ENCODE results near the gene SPG11. TPM values are rescaled to one million over a fixed set of nuclear protein-coding genes. Genes with fewer than 3 reads are reported as not detected.

The SPG11 gene
- total RNA-seq, 2 experiments from 2014 or later: 84.6 to 86.8 TPM

DNA sequence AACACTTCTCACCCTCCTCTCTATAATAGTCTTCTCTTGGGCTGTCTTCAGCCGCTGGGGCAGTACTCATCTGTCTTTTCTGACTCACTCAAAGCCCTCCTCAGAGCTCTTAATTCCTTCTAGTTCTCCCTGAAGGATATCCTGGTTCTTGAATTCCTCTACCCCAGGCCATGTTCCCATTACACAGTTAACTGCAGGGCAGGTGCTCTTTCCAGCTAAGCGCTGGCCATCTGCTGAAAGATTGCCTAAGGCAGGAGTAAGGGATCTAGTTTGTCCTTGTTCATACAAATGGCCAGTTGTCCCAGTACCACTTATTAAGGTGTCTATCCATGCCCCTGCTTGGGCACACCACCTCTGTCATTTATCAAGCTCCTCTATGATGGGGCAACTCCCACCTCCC lies 10.2 kb upstream of the SPG11 start:
- DNase-seq: no peak
- ChIA-PET CTCF (interaction anchor here (1.2 to 2.0 kb wide), 2 partner anchors 10 to 37 kb away, joined by 6 to 7 read pairs; partner anchors contain the start of genes B2M, PATL2 and SPG11), POLR2A (interaction anchor here (0.9 to 2.6 kb wide), 4 partner anchors 9 to 53 kb away, joined by 3 to 13 read pairs (median 9); partner anchors contain the start of genes B2M, PATL2 and SPG11)
- Mint-ChIP-seq H3K36me3 (peaks cover 4% of the 10 kb centered on the region), H3K27me3 (no peaks in the 10 kb centered on the region), H3K9me3 (no peaks in the 10 kb centered on the region), H3K27ac (no peak overlapping the region), H3K4me3 (no peak overlapping the region), H3K4me1 (ENCODE audit: low read depth) (peaks cover 88% of the 10 kb centered on the region)
- intact Hi-C loops (cut with micrococcal nuclease): no loop called here

DNA sequence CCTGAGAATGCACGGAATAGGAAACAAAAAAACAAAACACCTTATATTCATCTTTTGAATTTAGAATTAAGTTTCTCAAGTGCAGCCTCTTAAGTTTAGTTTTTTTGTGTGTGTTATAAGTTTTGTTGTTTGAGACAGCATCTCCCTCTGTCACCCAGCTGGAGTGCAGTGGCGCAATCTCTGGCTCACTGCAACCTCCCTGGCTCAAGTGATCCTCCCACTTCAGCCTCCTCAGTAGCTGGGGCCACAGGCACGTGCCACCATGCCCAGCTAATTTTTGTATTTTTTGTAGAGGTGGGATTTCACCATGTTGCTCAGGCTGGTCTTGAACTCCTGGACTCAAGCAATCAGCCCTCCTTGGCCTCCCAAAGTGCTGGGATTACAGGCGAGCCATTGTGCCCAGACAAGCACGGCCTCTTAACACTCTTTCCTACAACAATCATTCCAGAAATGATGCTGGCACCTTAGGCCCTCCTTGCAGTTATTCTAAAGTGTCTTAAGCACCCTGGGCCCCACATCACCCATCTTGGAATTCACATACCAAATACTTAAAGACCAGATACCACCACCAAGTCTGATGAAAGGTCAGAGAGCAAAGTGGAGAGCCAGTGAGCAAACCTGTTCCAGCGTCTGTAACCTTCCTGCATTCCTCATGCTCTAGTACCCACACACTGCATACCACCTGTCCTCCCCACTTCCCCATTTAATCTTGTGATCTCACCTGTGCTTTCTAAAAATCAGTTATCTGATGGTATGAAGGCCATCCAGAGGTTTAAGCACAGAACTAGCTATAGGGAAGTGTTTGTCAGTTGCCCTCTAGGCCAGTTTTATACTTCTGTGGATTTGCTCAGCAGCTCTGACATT lies 6.9 kb upstream of the SPG11 start:
- no peak for DNase-seq
- H3K4me1 Mint-ChIP-seq (ENCODE audit: low read depth): peaks cover 84% of the 10 kb centered on the region
- H3K4me3 Mint-ChIP-seq: no peak overlapping the region
- no peaks in the 10 kb centered on the region for H3K9me3 Mint-ChIP-seq
- H3K27ac Mint-ChIP-seq: peak overlapping the region; percentile 50
- CTCF ChIA-PET: interaction anchor here (1.6 kb wide), 1 partner anchor 68 kb away, joined by 4 read pairs; no protein-coding TSS in a partner anchor
- POLR2A ChIA-PET: interaction anchor here (0.5 to 1.3 kb wide), 6 partner anchors 40 to 702 kb away, joined by 3 to 5 read pairs (median 3); partner anchors contain the start of genes B2M and TRIM69
- H3K36me3 Mint-ChIP-seq: no peaks in the 10 kb centered on the region
- intact Hi-C loops (cut with micrococcal nuclease): no loop called here
- no peaks in the 10 kb centered on the region for H3K27me3 Mint-ChIP-seq

DNA sequence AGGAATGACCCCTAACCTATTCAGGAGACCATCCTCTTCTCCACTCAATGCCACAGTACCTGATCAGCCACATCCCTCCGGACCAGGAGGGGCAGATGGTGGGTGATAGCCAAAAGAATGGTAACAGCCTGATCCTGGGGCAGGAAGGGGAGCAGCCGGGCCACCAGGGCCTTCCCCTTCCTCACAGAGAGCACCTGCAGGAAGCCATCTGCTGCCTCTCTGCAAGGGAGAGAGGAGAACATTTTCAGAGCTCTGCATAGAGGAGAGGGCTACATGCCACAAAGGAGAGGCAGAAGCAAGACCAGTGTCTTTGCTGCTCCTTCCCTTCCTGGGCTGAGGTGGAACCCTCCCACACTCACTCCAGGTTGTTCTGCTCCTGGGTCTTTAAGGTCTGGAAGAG lies 5.5 kb upstream of the SPG11 start:
- no peak for DNase-seq
- CTCF ChIA-PET: interaction anchor here (1.6 kb wide), 1 partner anchor 70 kb away, joined by 4 read pairs; no protein-coding TSS in a partner anchor
- H3K27me3 Mint-ChIP-seq: no peaks in the 10 kb centered on the region
- H3K36me3 Mint-ChIP-seq: no peaks in the 10 kb centered on the region
- POLR2A ChIA-PET: interaction anchor here (0.8 to 1.3 kb wide), 5 partner anchors 42 to 67 kb away, joined by 3 to 6 read pairs (median 4); partner anchors contain the start of genes B2M and TRIM69
- intact Hi-C loops (cut with micrococcal nuclease): no loop called here
- no peaks in the 10 kb centered on the region for H3K9me3 Mint-ChIP-seq
- peak overlapping the region; percentile 97 for H3K27ac Mint-ChIP-seq
- peaks cover 86% of the 10 kb centered on the region for H3K4me1 Mint-ChIP-seq (ENCODE audit: low read depth)
- no peak overlapping the region for H3K4me3 Mint-ChIP-seq

DNA sequence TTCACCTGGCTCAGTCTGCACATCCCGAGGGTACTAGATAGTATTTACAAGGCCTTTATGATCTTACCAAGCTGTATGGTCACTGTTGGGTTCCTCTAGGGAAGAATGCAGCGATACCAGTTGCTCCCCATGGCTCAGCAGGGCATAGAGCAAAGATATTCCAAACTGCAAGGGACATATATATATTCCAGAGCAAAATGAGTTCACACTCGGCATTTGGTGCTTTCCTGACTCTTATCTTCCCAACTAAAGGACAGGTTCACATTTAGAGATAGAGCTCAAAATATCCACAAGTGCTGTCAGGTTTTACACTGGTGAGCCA lies 3.5 kb upstream of the SPG11 start:
- DNase-seq: no peak
- no peaks in the 10 kb centered on the region for H3K27me3 Mint-ChIP-seq
- H3K27ac Mint-ChIP-seq: peak overlapping the region; percentile 97
- intact Hi-C loops (cut with micrococcal nuclease): no loop called here
- H3K4me3 Mint-ChIP-seq: peak overlapping the region; percentile 59
- H3K36me3 Mint-ChIP-seq: no peaks in the 10 kb centered on the region
- no peaks in the 10 kb centered on the region for H3K9me3 Mint-ChIP-seq
- peaks cover 73% of the 10 kb centered on the region for H3K4me1 Mint-ChIP-seq (ENCODE audit: low read depth)
- CTCF ChIA-PET: interaction anchor here (0.8 to 9.0 kb wide), 7 partner anchors 11 to 84 kb away, joined by 3 to 312 read pairs (median 6); partner anchors contain the start of genes B2M, PATL2 and TRIM69
- POLR2A ChIA-PET: interaction anchor here (4.5 to 6.8 kb wide), 4 partner anchors 11 to 69 kb away, joined by 43 to 400 read pairs (median 157); partner anchors contain the start of genes B2M, PATL2 and TRIM69

DNA sequence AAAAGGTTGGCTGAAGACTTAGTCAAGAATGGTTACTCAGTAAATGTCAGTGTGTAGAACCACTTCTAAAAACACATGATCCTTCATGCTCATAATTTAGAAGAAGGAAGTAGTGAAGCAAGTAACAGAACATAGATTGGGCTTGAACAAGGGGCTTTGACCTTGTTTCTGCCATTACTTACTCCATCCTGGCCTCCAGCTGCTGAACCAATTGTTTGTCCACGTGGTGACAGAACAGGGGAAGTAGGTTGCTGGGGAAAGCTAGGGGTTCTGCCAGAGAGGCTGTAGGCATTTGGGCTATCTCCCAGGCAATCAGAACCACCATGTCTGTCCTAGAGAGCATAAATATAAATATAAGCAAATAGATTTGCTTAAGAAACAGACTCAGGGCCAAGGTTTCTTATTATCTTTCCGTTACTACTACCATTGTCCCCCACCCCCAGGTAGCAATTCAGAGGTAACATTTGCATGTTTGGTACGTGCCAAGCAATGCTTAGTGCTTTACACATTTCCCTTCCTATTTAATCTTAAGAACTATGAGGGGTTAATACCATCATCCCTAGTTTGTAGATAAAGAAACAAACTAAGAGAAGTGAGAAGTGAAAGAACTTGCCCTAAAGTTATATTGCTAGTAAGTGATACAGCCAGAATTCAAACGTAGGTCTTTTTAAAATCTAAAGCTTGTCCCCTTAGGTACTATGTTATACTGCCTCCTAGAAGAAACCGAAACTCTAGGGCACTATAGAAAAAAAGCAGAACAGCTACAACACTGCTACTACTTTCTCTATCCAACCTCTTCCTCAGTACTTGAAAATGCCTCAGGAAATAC lies 3.0 kb upstream of the SPG11 start:
- ChIA-PET CTCF (interaction anchor here (0.6 to 9.0 kb wide), 9 partner anchors 11 to 83 kb away, joined by 3 to 312 read pairs (median 6); partner anchors contain the start of genes B2M, PATL2 and TRIM69), POLR2A (interaction anchor here (0.5 to 6.8 kb wide), 6 partner anchors 12 to 70 kb away, joined by 3 to 400 read pairs (median 89); partner anchors contain the start of genes B2M, PATL2 and TRIM69)
- peak overlapping the region; percentile 59 for H3K4me3 Mint-ChIP-seq
- H3K27ac Mint-ChIP-seq: peak overlapping the region; percentile 97
- no peaks in the 10 kb centered on the region for H3K9me3 Mint-ChIP-seq
- DNase-seq: no peak
- H3K27me3 Mint-ChIP-seq: no peaks in the 10 kb centered on the region
- intact Hi-C loops (cut with micrococcal nuclease): loop anchor here (1.0 kb wide), 1 partner anchor 11 kb away; no protein-coding TSS in a partner anchor
- peaks cover 1% of the 10 kb centered on the region for H3K36me3 Mint-ChIP-seq
- H3K4me1 Mint-ChIP-seq (ENCODE audit: low read depth): peaks cover 72% of the 10 kb centered on the region

DNA sequence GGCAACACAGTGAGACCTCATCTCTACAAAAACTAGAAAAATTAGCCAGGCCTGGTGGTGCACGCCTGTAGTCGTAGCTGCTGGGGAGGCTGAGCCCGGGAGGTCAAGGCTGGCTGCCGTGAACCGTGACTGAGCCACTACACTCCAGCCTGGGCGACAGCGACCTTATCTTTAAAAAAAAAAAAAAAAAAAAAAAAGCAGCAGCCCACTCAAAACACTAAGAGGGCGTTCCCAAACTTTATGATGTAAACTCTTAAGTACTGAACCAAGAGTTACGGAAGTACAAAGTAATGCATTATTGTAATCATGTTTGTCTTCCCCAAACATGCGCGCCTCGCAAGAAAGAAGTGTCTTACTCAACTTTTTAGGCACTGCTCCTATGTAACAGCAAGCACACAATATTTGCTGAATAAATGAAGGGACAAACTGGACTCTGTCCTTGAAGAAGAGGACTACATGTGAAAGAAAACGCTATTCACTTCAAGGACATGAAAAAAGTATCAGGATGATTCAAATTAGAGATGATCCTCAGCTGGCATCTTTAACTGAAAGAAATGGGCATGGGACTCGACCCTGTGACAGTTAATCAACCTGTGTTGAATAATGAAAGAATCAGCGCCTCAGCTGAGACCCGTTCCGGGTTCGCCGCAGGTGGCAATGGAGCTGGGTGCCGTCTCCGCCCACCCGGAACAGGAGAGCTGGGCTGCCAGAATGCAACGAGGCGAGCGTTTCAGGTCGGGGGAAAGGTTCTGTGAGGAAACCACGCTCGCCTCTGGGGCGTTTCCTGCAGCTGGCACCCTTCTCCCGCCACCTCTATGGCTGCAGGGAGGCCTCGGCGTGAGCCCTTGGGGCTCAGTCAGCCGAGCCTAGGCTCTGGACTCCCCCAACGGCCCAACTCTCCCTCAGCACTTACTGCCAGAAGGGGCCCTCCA lies 718 bp downstream of the SPG11 start:
- intact Hi-C loops (cut with micrococcal nuclease): loop anchor here (1.0 to 2.0 kb wide), 6 partner anchors 14 to 73 kb away; partner anchors contain the start of genes B2M and PATL2
- Mint-ChIP-seq H3K27ac (peak overlapping the region; percentile 97), H3K36me3 (peaks cover 13% of the 10 kb centered on the region), H3K4me1 (ENCODE audit: low read depth) (peaks cover 50% of the 10 kb centered on the region), H3K4me3 (peak overlapping the region; percentile 97), H3K9me3 (no peaks in the 10 kb centered on the region), H3K27me3 (no peaks in the 10 kb centered on the region)
- ChIA-PET POLR2A (interaction anchor here (0.7 to 6.8 kb wide), 18 partner anchors 11 to 537 kb away, joined by 3 to 400 read pairs (median 8); partner anchors contain the start of genes B2M, GOLM2, PATL2 and TRIM69), CTCF (interaction anchor here (0.7 to 9.0 kb wide), 25 partner anchors 10 to 126 kb away, joined by 3 to 312 read pairs (median 6); partner anchors contain the start of genes B2M, PATL2 and TRIM69)
- peak; percentile 88 for DNase-seq

DNA sequence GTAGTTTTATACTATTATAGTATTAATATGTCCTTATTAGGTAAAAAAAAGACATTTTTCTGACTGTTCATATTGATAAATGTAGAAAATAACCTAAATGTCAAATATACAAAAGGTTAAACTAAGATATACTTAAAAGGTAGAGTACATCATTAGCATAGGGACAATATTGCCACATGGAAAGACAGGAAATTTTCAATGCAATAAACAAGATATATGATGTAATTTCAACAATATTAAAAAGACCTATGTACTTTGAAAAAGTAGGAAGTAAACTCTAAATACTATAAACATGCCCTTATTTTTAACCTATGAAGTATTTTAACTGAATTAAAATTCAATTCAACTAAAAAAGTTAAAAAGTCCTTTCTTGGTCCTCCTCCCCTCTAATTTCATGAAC lies 1.9 kb downstream of the SPG11 start:
- ChIA-PET CTCF (interaction anchor here (6.9 to 9.0 kb wide), 2 partner anchors 53 to 74 kb away, joined by 209 to 312 read pairs; partner anchors contain the start of genes B2M, PATL2 and TRIM69), POLR2A (interaction anchor here (1.2 to 6.8 kb wide), 7 partner anchors 10 to 75 kb away, joined by 3 to 400 read pairs (median 21); partner anchors contain the start of genes B2M, PATL2 and TRIM69)
- H3K27me3 Mint-ChIP-seq: no peaks in the 10 kb centered on the region
- peaks cover 16% of the 10 kb centered on the region for H3K36me3 Mint-ChIP-seq
- intact Hi-C loops (cut with micrococcal nuclease): no loop called here
- H3K9me3 Mint-ChIP-seq: no peaks in the 10 kb centered on the region
- peak overlapping the region; percentile 34 for H3K4me3 Mint-ChIP-seq
- DNase-seq: no peak
- H3K27ac Mint-ChIP-seq: peak overlapping the region; percentile 97
- peaks cover 44% of the 10 kb centered on the region for H3K4me1 Mint-ChIP-seq (ENCODE audit: low read depth)

DNA sequence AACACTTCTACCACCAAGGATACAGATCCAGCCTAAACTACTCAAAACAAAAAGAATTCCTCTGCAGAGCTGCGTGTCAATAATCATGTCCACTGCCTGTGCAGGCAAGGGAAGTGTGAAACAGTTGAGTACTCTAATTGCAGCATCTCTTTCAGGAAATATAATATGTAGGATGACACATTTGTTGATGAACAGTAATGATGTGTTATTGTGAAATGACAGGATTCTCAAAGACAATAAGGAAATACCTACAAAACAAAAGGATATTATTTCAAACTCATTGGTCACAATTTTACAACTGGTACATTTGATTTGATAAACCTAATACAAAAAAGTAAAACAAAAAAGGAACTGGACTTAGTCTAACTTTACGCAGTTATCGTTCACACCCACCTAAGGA lies 4.4 kb downstream of the SPG11 start:
- Mint-ChIP-seq H3K27ac (no peak overlapping the region), H3K27me3 (no peaks in the 10 kb centered on the region), H3K4me1 (ENCODE audit: low read depth) (peaks cover 33% of the 10 kb centered on the region), H3K9me3 (no peaks in the 10 kb centered on the region), H3K4me3 (no peak overlapping the region), H3K36me3 (peaks cover 30% of the 10 kb centered on the region)
- POLR2A ChIA-PET: no interaction called here
- intact Hi-C loops (cut with micrococcal nuclease): no loop called here
- no peak for DNase-seq
- CTCF ChIA-PET: interaction anchor here (1.2 to 2.0 kb wide), 3 partner anchors 75 to 80 kb away, joined by 3 to 6 read pairs (median 5); no protein-coding TSS in a partner anchor

DNA sequence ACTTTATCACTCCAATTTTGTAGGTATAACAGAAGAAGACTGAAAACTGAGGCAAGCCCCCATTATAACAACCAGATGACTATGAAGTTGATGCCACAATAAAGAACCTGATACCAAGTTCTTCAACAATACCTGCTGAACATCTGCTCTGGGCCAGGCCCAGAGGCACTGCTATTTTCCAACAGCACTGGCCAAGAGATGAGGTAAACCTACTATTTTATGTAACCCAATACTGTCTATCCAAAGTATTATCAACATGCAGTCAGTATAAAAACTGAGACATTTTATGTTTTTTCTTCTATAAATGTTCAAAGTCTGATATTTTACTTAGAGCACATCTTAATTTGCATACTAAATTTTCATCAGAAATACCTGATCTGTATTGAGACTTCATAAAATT lies 6.1 kb downstream of the SPG11 start:
- no peaks in the 10 kb centered on the region for H3K9me3 Mint-ChIP-seq
- CTCF ChIA-PET: interaction anchor here (0.5 to 1.9 kb wide), 6 partner anchors 19 to 112 kb away, joined by 3 to 7 read pairs (median 3); no protein-coding TSS in a partner anchor
- POLR2A ChIA-PET: no interaction called here
- H3K27ac Mint-ChIP-seq: no peak overlapping the region
- peaks cover 39% of the 10 kb centered on the region for H3K36me3 Mint-ChIP-seq
- intact Hi-C loops (cut with micrococcal nuclease): no loop called here
- H3K4me3 Mint-ChIP-seq: no peak overlapping the region
- peaks cover 33% of the 10 kb centered on the region for H3K4me1 Mint-ChIP-seq (ENCODE audit: low read depth)
- DNase-seq: no peak
- no peaks in the 10 kb centered on the region for H3K27me3 Mint-ChIP-seq

DNA sequence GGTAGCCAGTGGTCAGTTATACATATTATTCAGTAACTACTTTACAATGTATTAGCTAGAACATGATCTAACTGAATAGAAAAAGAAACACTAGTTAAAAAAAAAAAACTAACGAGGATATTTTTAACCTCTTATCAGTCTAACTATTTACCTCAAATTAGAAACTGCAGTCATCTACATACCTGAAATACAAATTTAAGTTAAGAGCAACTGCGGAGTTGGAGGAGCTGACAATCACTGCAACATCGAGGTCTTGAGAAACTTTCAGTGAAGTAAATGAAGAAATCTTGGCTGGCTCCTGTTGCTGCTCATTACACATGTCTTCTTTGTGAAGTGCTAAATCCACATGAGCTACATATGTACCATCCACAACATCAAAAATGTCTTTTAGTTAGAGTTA lies 6.5 kb downstream of the SPG11 start:
- peaks cover 44% of the 10 kb centered on the region for H3K36me3 Mint-ChIP-seq
- no peaks in the 10 kb centered on the region for H3K9me3 Mint-ChIP-seq
- no peak overlapping the region for H3K4me3 Mint-ChIP-seq
- DNase-seq: no peak
- ChIA-PET CTCF (interaction anchor here (0.9 to 1.9 kb wide), 5 partner anchors 57 to 111 kb away, joined by 3 to 7 read pairs (median 3); no protein-coding TSS in a partner anchor), POLR2A (no interaction called here)
- no peak overlapping the region for H3K27ac Mint-ChIP-seq
- H3K27me3 Mint-ChIP-seq: no peaks in the 10 kb centered on the region
- H3K4me1 Mint-ChIP-seq (ENCODE audit: low read depth): peaks cover 32% of the 10 kb centered on the region
- intact Hi-C loops (cut with micrococcal nuclease): no loop called here

Measured in activated CD4-positive, alpha-beta memory T cell treated with anti-CD3 and anti-CD28 coated beads for 36 hours (primary cell).